K562 (cell line): ENCODE measurements around the gene DYNC1H1. TPM values are rescaled to one million over a fixed set of nuclear protein-coding genes. Genes with fewer than 3 reads are reported as not detected.

Experiments
- EP400 ChIP-seq: fragments of 450-650 bp; IDR thresholded peaks from 2 replicates; pipeline ENCODE4 v1.6.1; 2017; ENCODE audit warnings: antibody characterized with exemption, mild to moderate bottlenecking, moderate library complexity
- SIN3A ChIP-seq, 2 experiments: fragments of 150-350 bp in 1 of 2; IDR thresholded peaks; 2 replicates each; pipeline ENCODE4 v1.6.1; 2011 to 2016; ENCODE audit warnings: borderline replicate concordance in 2 of 2, low read depth in 2 of 2, low read length in 2 of 2, mild to moderate bottlenecking in 2 of 2, moderate library complexity in 2 of 2; ENCODE audit not compliant: control insufficient read depth in 1 of 2
- SMARCE1 ChIP-seq: fragments of 450-650 bp; IDR thresholded peaks from 2 replicates; pipeline ENCODE4 v1.7.1; 2016; ENCODE audit warnings: mild to moderate bottlenecking
- TAL1 ChIP-seq: fragments of 450-650 bp; IDR thresholded peaks from 2 replicates; pipeline ENCODE4 v1.6.1; 2016; ENCODE audit warnings: mild to moderate bottlenecking
- ZFP1 ChIP-seq: fragments of 450-650 bp; formaldehyde crosslinking; IDR thresholded peaks from 2 replicates; pipeline ENCODE4 v1.4.0; 2020; ENCODE audit warnings: mild to moderate bottlenecking, mixed read lengths
- ZNF24 ChIP-seq: fragments of 450-650 bp; IDR thresholded peaks from 2 replicates; pipeline ENCODE4 v1.6.1; 2016
- ZNF347 ChIP-seq: fragments of 450-650 bp; formaldehyde crosslinking; IDR thresholded peaks from 2 replicates; pipeline ENCODE4 v1.4.0; 2020; ENCODE audit warnings: low read depth, mild to moderate bottlenecking, moderate library complexity
- polyA plus RNA-seq, 8 experiments: library from polyadenylated mRNA; depleted of rRNA in 4 of 8; stranded (reverse) in 5 of 8; unstranded in 3 of 8; fragments of >200 nt; fragmentation: Nextera tagmentation in 2 of 8; fragmentation: Illumina TruSeq in 1 of 8; extraction: Ambion mirVana in 2 of 8; extraction: Trizol in 1 of 8; gene quantifications; 2 replicates each; pipeline versions ENCODE4 v1.2.1 to v1.2.3, GENCODE V29; 2011 to 2014; ENCODE audit warnings: inconsistent platforms in 1 of 8, missing spikeins in 1 of 8
- total RNA-seq, 7 experiments: library from RNA; depleted of rRNA in 6 of 7; stranded (reverse); fragments of >200 nt in 6 of 7; fragmentation: Illumina TruSeq in 2 of 7; extraction: Trizol in 2 of 7; gene quantifications; 2 replicates each; pipeline versions ENCODE4 v1.2.1 to v1.2.3, GENCODE V29; 2011 to 2021; ENCODE audit warnings: low replicate concordance in 1 of 7
- TF ChIP-seq, protein P1 (sequence below): fragments of 450-650 bp; IDR thresholded peaks from 2 replicates; pipeline ENCODE4 v1.6.1; 2016; ENCODE audit warnings: mild to moderate bottlenecking, moderate library complexity
- TF ChIP-seq, protein P2 (sequence below), 3 experiments: IDR thresholded peaks in 2 of 3; conservative IDR thresholded peaks in 1 of 3; 2 replicates each; pipeline ENCODE4 v1.5.1; 2011 to 2012; ENCODE audit warnings: low read length in 3 of 3, mild to moderate bottlenecking in 3 of 3, control low read depth in 2 of 3, improper control_type of control experiment in 1 of 3, inconsistent platforms in 1 of 3, low read depth in 1 of 3, mixed read lengths in 1 of 3, moderate library complexity in 1 of 3; ENCODE audit not compliant: insufficient read depth in 2 of 3
- TF ChIP-seq, protein P3 (sequence below): fragments of 450-650 bp; conservative IDR thresholded peaks from 2 replicates; pipeline ENCODE4 v1.6.1; 2016; ENCODE audit warnings: missing genetic modification characterization, low read depth, mild to moderate bottlenecking, missing compliant biosample characterization, moderate library complexity
- TF ChIP-seq, protein P4 (sequence below): fragments of 250-450 bp; sonication (Bioruptor Pico); IDR thresholded peaks from 2 replicates; pipeline ENCODE4 v1.4.0; 2020; ENCODE audit warnings: mild to moderate bottlenecking

The DYNC1H1 gene
- total and polyA plus RNA-seq, 9 of the 15 experiments (the other 6 are each of a cell fraction or from before 2014, with no cell fraction given): 31.9 to 335 (median 115) TPM

DNA sequence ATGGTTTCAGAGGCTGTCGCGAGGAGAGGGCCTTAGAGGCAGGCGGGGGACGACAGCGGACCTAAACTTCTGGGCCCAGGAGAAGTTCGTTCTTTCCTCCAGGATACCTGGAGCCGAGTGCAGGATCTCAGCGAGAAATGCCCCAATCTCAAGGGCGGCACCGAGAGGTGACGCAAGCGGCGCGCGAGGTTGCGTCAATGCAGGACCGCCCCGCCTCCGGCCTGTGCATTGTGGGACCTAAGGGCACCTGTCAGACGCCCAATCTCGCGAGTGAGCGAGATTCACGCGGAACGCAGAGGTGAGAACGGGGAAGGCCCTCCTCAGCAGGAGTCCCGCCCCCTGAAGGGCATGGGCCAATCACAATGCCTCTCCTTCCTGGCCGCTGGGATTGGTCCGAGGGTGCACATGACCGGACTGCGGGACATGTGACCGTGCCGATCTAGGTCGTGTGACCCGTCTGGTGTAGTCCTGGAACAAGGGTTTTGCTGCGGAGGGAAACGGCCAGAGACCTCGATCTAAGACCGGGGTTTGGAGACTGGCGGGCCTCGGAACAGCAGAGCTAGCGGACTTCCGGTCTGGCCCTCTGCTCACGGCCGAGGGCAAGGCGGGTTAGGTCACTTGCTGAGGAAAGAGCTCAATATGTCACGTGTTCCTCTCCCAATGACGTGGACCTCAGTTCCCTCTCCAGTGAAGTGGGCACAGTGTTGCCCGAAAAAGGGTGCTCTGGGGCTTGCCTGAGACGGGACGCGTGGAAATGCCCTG is 16.3 kb upstream of the DYNC1H1 start (continued):
- TF ChIP-seq, protein P1, sequence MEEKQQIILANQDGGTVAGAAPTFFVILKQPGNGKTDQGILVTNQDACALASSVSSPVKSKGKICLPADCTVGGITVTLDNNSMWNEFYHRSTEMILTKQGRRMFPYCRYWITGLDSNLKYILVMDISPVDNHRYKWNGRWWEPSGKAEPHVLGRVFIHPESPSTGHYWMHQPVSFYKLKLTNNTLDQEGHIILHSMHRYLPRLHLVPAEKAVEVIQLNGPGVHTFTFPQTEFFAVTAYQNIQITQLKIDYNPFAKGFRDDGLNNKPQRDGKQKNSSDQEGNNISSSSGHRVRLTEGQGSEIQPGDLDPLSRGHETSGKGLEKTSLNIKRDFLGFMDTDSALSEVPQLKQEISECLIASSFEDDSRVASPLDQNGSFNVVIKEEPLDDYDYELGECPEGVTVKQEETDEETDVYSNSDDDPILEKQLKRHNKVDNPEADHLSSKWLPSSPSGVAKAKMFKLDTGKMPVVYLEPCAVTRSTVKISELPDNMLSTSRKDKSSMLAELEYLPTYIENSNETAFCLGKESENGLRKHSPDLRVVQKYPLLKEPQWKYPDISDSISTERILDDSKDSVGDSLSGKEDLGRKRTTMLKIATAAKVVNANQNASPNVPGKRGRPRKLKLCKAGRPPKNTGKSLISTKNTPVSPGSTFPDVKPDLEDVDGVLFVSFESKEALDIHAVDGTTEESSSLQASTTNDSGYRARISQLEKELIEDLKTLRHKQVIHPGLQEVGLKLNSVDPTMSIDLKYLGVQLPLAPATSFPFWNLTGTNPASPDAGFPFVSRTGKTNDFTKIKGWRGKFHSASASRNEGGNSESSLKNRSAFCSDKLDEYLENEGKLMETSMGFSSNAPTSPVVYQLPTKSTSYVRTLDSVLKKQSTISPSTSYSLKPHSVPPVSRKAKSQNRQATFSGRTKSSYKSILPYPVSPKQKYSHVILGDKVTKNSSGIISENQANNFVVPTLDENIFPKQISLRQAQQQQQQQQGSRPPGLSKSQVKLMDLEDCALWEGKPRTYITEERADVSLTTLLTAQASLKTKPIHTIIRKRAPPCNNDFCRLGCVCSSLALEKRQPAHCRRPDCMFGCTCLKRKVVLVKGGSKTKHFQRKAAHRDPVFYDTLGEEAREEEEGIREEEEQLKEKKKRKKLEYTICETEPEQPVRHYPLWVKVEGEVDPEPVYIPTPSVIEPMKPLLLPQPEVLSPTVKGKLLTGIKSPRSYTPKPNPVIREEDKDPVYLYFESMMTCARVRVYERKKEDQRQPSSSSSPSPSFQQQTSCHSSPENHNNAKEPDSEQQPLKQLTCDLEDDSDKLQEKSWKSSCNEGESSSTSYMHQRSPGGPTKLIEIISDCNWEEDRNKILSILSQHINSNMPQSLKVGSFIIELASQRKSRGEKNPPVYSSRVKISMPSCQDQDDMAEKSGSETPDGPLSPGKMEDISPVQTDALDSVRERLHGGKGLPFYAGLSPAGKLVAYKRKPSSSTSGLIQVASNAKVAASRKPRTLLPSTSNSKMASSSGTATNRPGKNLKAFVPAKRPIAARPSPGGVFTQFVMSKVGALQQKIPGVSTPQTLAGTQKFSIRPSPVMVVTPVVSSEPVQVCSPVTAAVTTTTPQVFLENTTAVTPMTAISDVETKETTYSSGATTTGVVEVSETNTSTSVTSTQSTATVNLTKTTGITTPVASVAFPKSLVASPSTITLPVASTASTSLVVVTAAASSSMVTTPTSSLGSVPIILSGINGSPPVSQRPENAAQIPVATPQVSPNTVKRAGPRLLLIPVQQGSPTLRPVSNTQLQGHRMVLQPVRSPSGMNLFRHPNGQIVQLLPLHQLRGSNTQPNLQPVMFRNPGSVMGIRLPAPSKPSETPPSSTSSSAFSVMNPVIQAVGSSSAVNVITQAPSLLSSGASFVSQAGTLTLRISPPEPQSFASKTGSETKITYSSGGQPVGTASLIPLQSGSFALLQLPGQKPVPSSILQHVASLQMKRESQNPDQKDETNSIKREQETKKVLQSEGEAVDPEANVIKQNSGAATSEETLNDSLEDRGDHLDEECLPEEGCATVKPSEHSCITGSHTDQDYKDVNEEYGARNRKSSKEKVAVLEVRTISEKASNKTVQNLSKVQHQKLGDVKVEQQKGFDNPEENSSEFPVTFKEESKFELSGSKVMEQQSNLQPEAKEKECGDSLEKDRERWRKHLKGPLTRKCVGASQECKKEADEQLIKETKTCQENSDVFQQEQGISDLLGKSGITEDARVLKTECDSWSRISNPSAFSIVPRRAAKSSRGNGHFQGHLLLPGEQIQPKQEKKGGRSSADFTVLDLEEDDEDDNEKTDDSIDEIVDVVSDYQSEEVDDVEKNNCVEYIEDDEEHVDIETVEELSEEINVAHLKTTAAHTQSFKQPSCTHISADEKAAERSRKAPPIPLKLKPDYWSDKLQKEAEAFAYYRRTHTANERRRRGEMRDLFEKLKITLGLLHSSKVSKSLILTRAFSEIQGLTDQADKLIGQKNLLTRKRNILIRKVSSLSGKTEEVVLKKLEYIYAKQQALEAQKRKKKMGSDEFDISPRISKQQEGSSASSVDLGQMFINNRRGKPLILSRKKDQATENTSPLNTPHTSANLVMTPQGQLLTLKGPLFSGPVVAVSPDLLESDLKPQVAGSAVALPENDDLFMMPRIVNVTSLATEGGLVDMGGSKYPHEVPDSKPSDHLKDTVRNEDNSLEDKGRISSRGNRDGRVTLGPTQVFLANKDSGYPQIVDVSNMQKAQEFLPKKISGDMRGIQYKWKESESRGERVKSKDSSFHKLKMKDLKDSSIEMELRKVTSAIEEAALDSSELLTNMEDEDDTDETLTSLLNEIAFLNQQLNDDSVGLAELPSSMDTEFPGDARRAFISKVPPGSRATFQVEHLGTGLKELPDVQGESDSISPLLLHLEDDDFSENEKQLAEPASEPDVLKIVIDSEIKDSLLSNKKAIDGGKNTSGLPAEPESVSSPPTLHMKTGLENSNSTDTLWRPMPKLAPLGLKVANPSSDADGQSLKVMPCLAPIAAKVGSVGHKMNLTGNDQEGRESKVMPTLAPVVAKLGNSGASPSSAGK: peak; percentile 84
- TF ChIP-seq, protein P2, sequence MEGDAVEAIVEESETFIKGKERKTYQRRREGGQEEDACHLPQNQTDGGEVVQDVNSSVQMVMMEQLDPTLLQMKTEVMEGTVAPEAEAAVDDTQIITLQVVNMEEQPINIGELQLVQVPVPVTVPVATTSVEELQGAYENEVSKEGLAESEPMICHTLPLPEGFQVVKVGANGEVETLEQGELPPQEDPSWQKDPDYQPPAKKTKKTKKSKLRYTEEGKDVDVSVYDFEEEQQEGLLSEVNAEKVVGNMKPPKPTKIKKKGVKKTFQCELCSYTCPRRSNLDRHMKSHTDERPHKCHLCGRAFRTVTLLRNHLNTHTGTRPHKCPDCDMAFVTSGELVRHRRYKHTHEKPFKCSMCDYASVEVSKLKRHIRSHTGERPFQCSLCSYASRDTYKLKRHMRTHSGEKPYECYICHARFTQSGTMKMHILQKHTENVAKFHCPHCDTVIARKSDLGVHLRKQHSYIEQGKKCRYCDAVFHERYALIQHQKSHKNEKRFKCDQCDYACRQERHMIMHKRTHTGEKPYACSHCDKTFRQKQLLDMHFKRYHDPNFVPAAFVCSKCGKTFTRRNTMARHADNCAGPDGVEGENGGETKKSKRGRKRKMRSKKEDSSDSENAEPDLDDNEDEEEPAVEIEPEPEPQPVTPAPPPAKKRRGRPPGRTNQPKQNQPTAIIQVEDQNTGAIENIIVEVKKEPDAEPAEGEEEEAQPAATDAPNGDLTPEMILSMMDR (IDR thresholded peaks at IDR 0.05 in 2 of 3, conservative IDR thresholded peaks at IDR 0.05 in 1 of 3; ENCODE audit: insufficient read depth in 2 of 3, low read depth in 1 of 3, low read length in 3 of 3): peak in 1 of 3 experiments; percentile 37; a peak in 1 of 6 replicates
- TF ChIP-seq EP400: peak; percentile 94
- TF ChIP-seq SMARCE1: no peak
- TF ChIP-seq, protein P3, sequence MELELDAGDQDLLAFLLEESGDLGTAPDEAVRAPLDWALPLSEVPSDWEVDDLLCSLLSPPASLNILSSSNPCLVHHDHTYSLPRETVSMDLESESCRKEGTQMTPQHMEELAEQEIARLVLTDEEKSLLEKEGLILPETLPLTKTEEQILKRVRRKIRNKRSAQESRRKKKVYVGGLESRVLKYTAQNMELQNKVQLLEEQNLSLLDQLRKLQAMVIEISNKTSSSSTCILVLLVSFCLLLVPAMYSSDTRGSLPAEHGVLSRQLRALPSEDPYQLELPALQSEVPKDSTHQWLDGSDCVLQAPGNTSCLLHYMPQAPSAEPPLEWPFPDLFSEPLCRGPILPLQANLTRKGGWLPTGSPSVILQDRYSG (tag): no peak
- TF ChIP-seq ZFP1: no peak
- TF ChIP-seq, protein P4, sequence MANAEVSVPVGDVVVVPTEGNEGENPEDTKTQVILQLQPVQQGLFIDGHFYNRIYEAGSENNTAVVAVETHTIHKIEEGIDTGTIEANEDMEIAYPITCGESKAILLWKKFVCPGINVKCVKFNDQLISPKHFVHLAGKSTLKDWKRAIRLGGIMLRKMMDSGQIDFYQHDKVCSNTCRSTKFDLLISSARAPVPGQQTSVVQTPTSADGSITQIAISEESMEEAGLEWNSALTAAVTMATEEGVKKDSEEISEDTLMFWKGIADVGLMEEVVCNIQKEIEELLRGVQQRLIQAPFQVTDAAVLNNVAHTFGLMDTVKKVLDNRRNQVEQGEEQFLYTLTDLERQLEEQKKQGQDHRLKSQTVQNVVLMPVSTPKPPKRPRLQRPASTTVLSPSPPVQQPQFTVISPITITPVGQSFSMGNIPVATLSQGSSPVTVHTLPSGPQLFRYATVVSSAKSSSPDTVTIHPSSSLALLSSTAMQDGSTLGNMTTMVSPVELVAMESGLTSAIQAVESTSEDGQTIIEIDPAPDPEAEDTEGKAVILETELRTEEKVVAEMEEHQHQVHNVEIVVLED (CRISPR knock-in tag): no peak
- TF ChIP-seq TAL1: no peak
- no peak for TF ChIP-seq ZNF347 (CRISPR knock-in tag)
- TF ChIP-seq ZNF24: no peak
- peak; percentile 87 to 93; a peak in 3 of 4 replicates for TF ChIP-seq SIN3A (IDR thresholded peaks at IDR 0.05; ENCODE audit: borderline replicate concordance in 2 of 2, control insufficient read depth in 1 of 2, low read depth in 2 of 2, low read length in 2 of 2)
